Right ventricle myocardium superior (tissue), 1 donor: ENCODE data around the gene TCF4. TPM values are rescaled to one million over a fixed set of nuclear protein-coding genes. Genes with fewer than 3 reads are reported as not detected.

Source experiments
- ATAC-seq: fragments of 200-7000 bp; cut with Tn5 transposase; one replicate; pipeline ENCODE4 v1.9.1; 2020; ENCODE audit warnings: mild to moderate bottlenecking; ENCODE audit not compliant: poor library complexity
- DNase-seq: peaks from one replicate; pipeline ENCODE4 v3.0.0-alpha.2; 2020
- intact Hi-C: fragments of 100-400 bp; cut with DNase I; formaldehyde crosslinking; loops from one replicate; pipeline ENCODE4 v1.11.2; 2022
- microRNA-seq: library from miRNA; unstranded; fragments of <30 nt; microRNA quantifications from one replicate; pipeline ENCODE4 v1.2.0, GENCODE V29; 2020
- total RNA-seq: library from RNA; stranded (reverse); fragmentation: NEBNext Ultra II Directional; extraction: Animal tissue kit (Norgen Biotek cat#: 25700); gene quantifications from one replicate; pipeline ENCODE4 v1.2.1, GENCODE V29; 2021
- donor health status: DM: no; HTN: yes; CAD: no; lungs with severe emphysema.

Gene TCF4
- total RNA-seq, 1 donor from 2014 or later = 59.5 TPM

GRCh38 chr18:55189972-55190371 lies 398.0 kb downstream of the TCF4 start:
- ATAC-seq = no peak
- no peak for DNase-seq
- intact Hi-C loops = no loop called here

GRCh38 chr18:55186588-55186987 lies 401.4 kb downstream of the TCF4 start:
- ATAC-seq = no peak
- intact Hi-C loops = no loop called here
- no peak for DNase-seq

GRCh38 chr18:55185391-55185790 lies 402.6 kb downstream of the TCF4 start:
- no peak for DNase-seq
- ATAC-seq = no peak
- intact Hi-C loops = no loop called here

- DNase-seq (no peak), ATAC-seq (no peak)
- intact Hi-C loops = no loop called here
Measured at GRCh38 chr18:55179835-55180234, 408.2 kb downstream of the TCF4 start.

- ATAC-seq (no peak), DNase-seq (no peak)
- intact Hi-C loops = no loop called here
Measured at GRCh38 chr18:55179425-55179824, 408.6 kb downstream of the TCF4 start.

GRCh38 chr18:55173291-55173690 lies 414.7 kb downstream of the TCF4 start:
- no peak for ATAC-seq
- intact Hi-C loops = no loop called here
- no peak for DNase-seq

Small RNA genes within 50 kb of the gene (microRNA-seq; reads per million reads assigned to microRNA genes)
- gene MIR4529 = not detected
